GM10248 (cell line): ENCODE data around the gene NNT.

ENCODE experiments used
- CTCF ChIA-PET: fragments of 300-600 bp; sonication (Branson Sonifier 250); formaldehyde crosslinking; extraction: SDS; loops from one replicate; lab custom pipeline; 2021; ENCODE audit warnings: antibody characterized with exemption; lab: Yijun Ruan, JAX
- POLR2A ChIA-PET: fragments of 350-650 bp; sonication (Branson Sonifier 250); formaldehyde crosslinking; extraction: SDS; loops from one replicate; lab custom pipeline; 2020; ENCODE audit warnings: antibody characterized with exemption; lab: Yijun Ruan, JAX
- DNase-seq: peaks from one replicate; pipeline ENCODE4 v3.0.0; 2012; ENCODE audit errors: extremely low spot score
- CTCF ChIP-seq: IDR thresholded peaks from 2 replicates; pipeline ENCODE4 v1.5.1; 2012; ENCODE audit warnings: mild to moderate bottlenecking, low read depth; ENCODE audit errors: extremely low read depth, missing control alignments, control extremely low read depth

Gene NNT

GRCh38 chr5:43750809-43751208, 147.8 kb downstream of the NNT start:
- TF ChIP-seq CTCF: no peak
- ChIA-PET CTCF (no interaction called here), POLR2A (no interaction called here)
- no peak for DNase-seq

GRCh38 chr5:43753069-43753468, 150.1 kb downstream of the NNT start:
- ChIA-PET POLR2A (no interaction called here), CTCF (interaction anchor here (0.8 kb wide), 1 partner anchor 17 kb away, joined by 3 read pairs; no protein-coding TSS in a partner anchor)
- DNase-seq: no peak
- no peak for TF ChIP-seq CTCF
